Lung (tissue), 12 donors: ENCODE measurements around the gene TNFRSF14. TPM values are rescaled to one million over a fixed set of nuclear protein-coding genes. Genes with fewer than 3 reads are reported as not detected.

Source experiments
- ATAC-seq: fragments of 200-7000 bp; cut with Tn5 transposase; one replicate; pipeline ENCODE4 v1.9.1; 2020; ENCODE audit warnings: moderate number of reproducible peaks; ENCODE audit not compliant: insufficient read depth, low FRiP score
- DNase-seq, 3 donors: peaks; one replicate each; pipeline ENCODE4 v3.0.0-alpha.2; 2013 to 2017
- H3K27ac ChIP-seq, 2 donors: one replicate each; pipeline ENCODE4 v1.5.1; 2013; ENCODE audit warnings: mild to moderate bottlenecking in 2 of 2, moderate library complexity in 2 of 2, control low read depth in 1 of 2, inconsistent platforms in 1 of 2, low read depth in 1 of 2, low read length in 1 of 2
- H3K27me3 ChIP-seq, 3 donors: one replicate each; pipeline ENCODE4 v1.5.1; 2013; ENCODE audit warnings: low read length in 2 of 3; ENCODE audit not compliant: control insufficient read depth in 3 of 3, insufficient read depth in 3 of 3
- H3K36me3 ChIP-seq, 4 donors: one replicate each; pipeline ENCODE4 v1.5.1; 2013; ENCODE audit warnings: low read length in 4 of 4, mild to moderate bottlenecking in 1 of 4, moderate library complexity in 1 of 4; ENCODE audit not compliant: control insufficient read depth in 4 of 4, insufficient read depth in 4 of 4
- H3K4me1 ChIP-seq, 5 donors: one replicate each; pipeline ENCODE4 v1.5.1; 2013; ENCODE audit warnings: low read length in 5 of 5, mild to moderate bottlenecking in 2 of 5, moderate library complexity in 1 of 5; ENCODE audit not compliant: control insufficient read depth in 5 of 5, insufficient read depth in 5 of 5
- H3K4me3 ChIP-seq: one replicate; pipeline ENCODE4 v1.5.1; 2013; ENCODE audit warnings: mild to moderate bottlenecking, control low read depth, moderate library complexity
- H3K9ac ChIP-seq, 2 donors: one replicate each; pipeline ENCODE4 v1.5.1; 2013; ENCODE audit warnings: low read length in 2 of 2, control low read depth in 1 of 2; ENCODE audit not compliant: insufficient read depth in 1 of 2
- H3K9me3 ChIP-seq, 4 donors: one replicate each; pipeline ENCODE4 v1.5.1; 2013; ENCODE audit warnings: low read length in 3 of 4, mild to moderate bottlenecking in 1 of 4, moderate library complexity in 1 of 4; ENCODE audit not compliant: control insufficient read depth in 4 of 4, insufficient read depth in 3 of 4
- CTCF ChIP-seq: IDR thresholded peaks from 2 replicates; pipeline ENCODE4 v1.5.1; 2012; ENCODE audit warnings: mild to moderate bottlenecking; ENCODE audit errors: control extremely low read depth, extremely low read depth
- WGBS, 2 donors: extraction: QIAGEN DNeasy Blood & Tissue Kit; methylation state at CpG; one replicate each; pipeline ENCODE4 v1.1.7; 2013; 5-methylcytosine and 5-hydroxymethylcytosine counted together
- polyA plus RNA-seq, 2 donors: library from polyadenylated mRNA; stranded (reverse); fragments of 200-250 nt; gene quantifications; one replicate each; pipeline ENCODE4 v1.2.1, GENCODE V29; 2013
- total RNA-seq, 2 donors: library from RNA; depleted of rRNA in 1 of 2; stranded (reverse); fragments of >200 nt in 1 of 2; gene quantifications; one replicate each; pipeline ENCODE4 v1.2.1, GENCODE V29; 2014 to 2021
- donor health status: control.
- donor health status: control.
- donor health status: Bipolar disorder and iron deficiency.
- donor health status: healthy.
- donor health status: DM: yes; HTN: yes; CAD: no.

Gene TNFRSF14
- total and polyA plus RNA-seq, 4 donors = 67.4 to 200 (median 159) TPM

GRCh38 chr1:2510366-2511155, 45.6 kb upstream of the TNFRSF14 start:
- Histone ChIP-seq H3K36me3 (peaks cover 5 to 81% (median 29%) of the 10 kb centered on the region in 4 donors), H3K9ac (no peak overlapping the region), H3K27me3 (no peaks in the 10 kb centered on the region), H3K4me1 (peaks cover 0 to 3% (median 0%) of the 10 kb centered on the region in 5 donors), H3K4me3 (no peak overlapping the region), H3K9me3 (no peaks in the 10 kb centered on the region), H3K27ac (no peak overlapping the region)
- TF ChIP-seq CTCF = no peak
- DNase-seq (no peak), ATAC-seq (no peak)
- WGBS, 2 donors = 94 to 97% methylated on average over 27 of the region's 27 CpGs

GRCh38 chr1:2512862-2513421, 43.2 kb upstream of the TNFRSF14 start:
- no peak for TF ChIP-seq CTCF
- Histone ChIP-seq H3K4me1 (no peaks in the 10 kb centered on the region), H3K36me3 (peaks cover 7 to 98% (median 41%) of the 10 kb centered on the region in 4 donors), H3K9me3 (no peaks in the 10 kb centered on the region), H3K27me3 (no peaks in the 10 kb centered on the region), H3K27ac (no peak overlapping the region), H3K4me3 (no peak overlapping the region), H3K9ac (no peak overlapping the region)
- DNase-seq (no peak), ATAC-seq (no peak)
- 91 to 94% methylated on average over 31 of the region's 31 CpGs for WGBS, 2 donors

GRCh38 chr1:2513939-2514652, 42.1 kb upstream of the TNFRSF14 start:
- Histone ChIP-seq H3K9ac (no peak overlapping the region), H3K4me3 (no peak overlapping the region), H3K4me1 (no peaks in the 10 kb centered on the region), H3K27ac (no peak overlapping the region), H3K9me3 (no peaks in the 10 kb centered on the region), H3K27me3 (no peaks in the 10 kb centered on the region), H3K36me3 (peaks cover 7 to 98% (median 48%) of the 10 kb centered on the region in 4 donors)
- no peak for TF ChIP-seq CTCF
- 96% methylated on average over 42 to 43 of the region's 43 CpGs for WGBS, 2 donors
- ATAC-seq (no peak), DNase-seq (no peak)
